Measurements from ENCODE around the gene TRIM2. TPM values are rescaled to one million over a fixed set of nuclear protein-coding genes. Genes with fewer than 3 reads are reported as not detected.

TRIM2 gene
- polyA plus RNA-seq, 3 donors = 0.50 to 0.96 (median 0.76) TPM

- Histone ChIP-seq H3K4me1 (ENCODE audit: control insufficient read depth in 1 of 2, insufficient read depth in 2 of 2, low read length in 2 of 2) (no peaks in the 10 kb centered on the region), H3K4me3 (replicated peaks in 1 of 3; ENCODE audit: low read depth in 2 of 3, low read length in 3 of 3) (no peak overlapping the region), H3K79me2 (ENCODE audit: insufficient read depth, low read length) (no peaks in the 10 kb centered on the region), H3K27ac (ENCODE audit: low read depth in 1 of 2, low read length in 2 of 2) (no peak overlapping the region), H2AFZ (ENCODE audit: insufficient read depth, low read depth, low read length, poor library complexity, severe bottlenecking) (no peak overlapping the region), H4K20me1 (ENCODE audit: insufficient read depth, low read length) (no peaks in the 10 kb centered on the region), H3K27me3 (ENCODE audit: control insufficient read depth in 2 of 2, insufficient read depth in 2 of 2, low read length in 2 of 2) (no peaks in the 10 kb centered on the region), H3K9ac (ENCODE audit: insufficient read depth, low read length, poor library complexity, severe bottlenecking) (no peak overlapping the region), H3K9me3 (replicated peaks in 1 of 2; ENCODE audit: control insufficient read depth in 1 of 2, insufficient read depth in 1 of 2, low read length in 2 of 2) (no peaks in the 10 kb centered on the region), H3K4me2 (replicated peaks; ENCODE audit: extremely low read depth, low read length, poor library complexity, severe bottlenecking) (no peak overlapping the region), H3K36me3 (replicated peaks in 1 of 2; ENCODE audit: control insufficient read depth in 1 of 2, insufficient read depth in 2 of 2, low read length in 2 of 2) (peaks cover 6 to 60% of the 10 kb centered on the region in 2 donors)
- H3K4me3 Mint-ChIP-seq = no peak overlapping the region
- H3K4me1 Mint-ChIP-seq = no peaks in the 10 kb centered on the region
- TF ChIP-seq CTCF (IDR thresholded peaks at IDR 0.05) = no peak
- 100% methylated on average over 2 of the region's 6 CpGs for WGBS (ENCODE audit: insufficient coverage)
- no peaks in the 10 kb centered on the region for H3K27me3 Mint-ChIP-seq (ENCODE audit: low read depth in 3 of 3)
- no peak overlapping the region for H3K27ac Mint-ChIP-seq
- intact Hi-C loops (cut with micrococcal nuclease) = no loop called here
- no peak for DNase-seq
- peaks cover 44 to 54% of the 10 kb centered on the region in 2 donors for H3K36me3 Mint-ChIP-seq
- peaks cover 3 to 15% (median 10%) of the 10 kb centered on the region in 7 donors for H3K9me3 Mint-ChIP-seq
These were observed 167.5 kb downstream of the TRIM2 start for GRCh38 chr4:153371701-153372234.

DNA sequence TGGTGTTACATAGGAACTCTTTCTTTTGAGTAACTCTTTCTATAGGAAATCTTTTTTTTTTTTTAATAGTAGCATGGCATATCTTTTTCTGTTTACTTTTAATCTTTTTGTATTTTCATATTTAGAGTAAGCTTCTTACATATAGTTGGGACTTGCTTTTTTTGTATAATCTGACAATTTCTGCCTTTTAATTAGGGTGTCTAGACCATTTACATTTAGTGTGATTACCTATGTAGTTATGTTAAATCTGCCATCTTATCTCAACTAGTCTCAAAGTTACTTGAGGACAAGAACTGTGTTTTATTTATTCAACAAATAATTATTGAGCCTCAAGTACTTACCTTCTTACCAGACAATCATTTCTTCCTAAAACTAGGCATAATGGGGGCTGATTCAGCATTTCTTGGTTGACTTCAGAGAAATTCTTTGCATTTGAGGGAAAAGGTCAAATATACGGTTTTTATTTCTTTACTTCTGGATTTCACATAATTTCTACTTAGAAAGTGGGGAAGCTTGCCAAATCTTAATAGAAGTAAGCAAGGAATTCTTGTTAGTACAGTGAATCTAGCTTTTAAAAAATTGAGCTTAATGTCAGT lies 168.8 kb downstream of the TRIM2 start:
- peaks cover 6 to 48% of the 10 kb centered on the region in 2 donors for H3K36me3 ChIP-seq (replicated peaks in 1 of 2; ENCODE audit: control insufficient read depth in 1 of 2, insufficient read depth in 2 of 2, low read length in 2 of 2)
- no peaks in the 10 kb centered on the region for H3K9me3 ChIP-seq (replicated peaks in 1 of 2; ENCODE audit: control insufficient read depth in 1 of 2, insufficient read depth in 1 of 2, low read length in 2 of 2)
- TF ChIP-seq CTCF (IDR thresholded peaks at IDR 0.05) = no peak
- H3K79me2 ChIP-seq (ENCODE audit: insufficient read depth, low read length) = no peaks in the 10 kb centered on the region
- Mint-ChIP-seq H3K36me3 (peaks cover 32 to 42% of the 10 kb centered on the region in 2 donors), H3K27me3 (ENCODE audit: low read depth in 3 of 3) (no peaks in the 10 kb centered on the region), H3K9me3 (peaks cover 3 to 15% (median 10%) of the 10 kb centered on the region in 7 donors), H3K4me1 (no peaks in the 10 kb centered on the region), H3K4me3 (no peak overlapping the region), H3K27ac (no peak overlapping the region)
- no peak overlapping the region for H3K4me3 ChIP-seq (replicated peaks in 1 of 3; ENCODE audit: low read depth in 2 of 3, low read length in 3 of 3)
- H3K4me2 ChIP-seq (replicated peaks; ENCODE audit: extremely low read depth, low read length, poor library complexity, severe bottlenecking) = no peak overlapping the region
- H2AFZ ChIP-seq (ENCODE audit: insufficient read depth, low read depth, low read length, poor library complexity, severe bottlenecking) = no peak overlapping the region
- DNase-seq = no peak
- WGBS (ENCODE audit: insufficient coverage) = no CpG with 5 or more reads among the region's 1 CpG
- H3K27ac ChIP-seq (ENCODE audit: low read depth in 1 of 2, low read length in 2 of 2) = no peak overlapping the region
- intact Hi-C loops (cut with micrococcal nuclease) = no loop called here
- H3K9ac ChIP-seq (ENCODE audit: insufficient read depth, low read length, poor library complexity, severe bottlenecking) = no peak overlapping the region
- H4K20me1 ChIP-seq (ENCODE audit: insufficient read depth, low read length) = no peaks in the 10 kb centered on the region
- H3K27me3 ChIP-seq (ENCODE audit: control insufficient read depth in 2 of 2, insufficient read depth in 2 of 2, low read length in 2 of 2) = no peaks in the 10 kb centered on the region
- H3K4me1 ChIP-seq (ENCODE audit: control insufficient read depth in 1 of 2, insufficient read depth in 2 of 2, low read length in 2 of 2) = no peaks in the 10 kb centered on the region

Measured in CD14-positive monocyte (primary cell).